ENCODE data around the gene RYR3. TPM values are rescaled to one million over a fixed set of nuclear protein-coding genes. Genes with fewer than 3 reads are reported as not detected.

Gene RYR3
- total RNA-seq (2021) (not detected in 2 replicates), Bru-seq, nascent RNA (percentile 0 among the genes with signal in this experiment), BruChase-seq, experiment 1, labeled RNA remaining after a 2-hour chase (percentile 1 among the genes with signal in this experiment), BruChase-seq, experiment 2, labeled RNA remaining after a 6-hour chase (percentile 0 among the genes with signal in this experiment)
- long read RNA-seq: 0 reads

- no TSS peak for BruUV-seq (replicated peaks)
- DNase-seq (ENCODE audit: low spot score): peak; percentile 43
- peak within 1 kb of the TSS; percentile 7 for H3K4me3 ChIP-seq (ENCODE audit: low read depth, low read length, poor library complexity, severe bottlenecking)
- no peaks in the 10 kb centered on the region for H3K4me1 ChIP-seq (ENCODE audit: insufficient read depth, low read length, poor library complexity, severe bottlenecking)
- no peaks in the 10 kb centered on the region for H3K9me3 ChIP-seq (ENCODE audit: low read depth, low read length, poor library complexity, severe bottlenecking)
- POLR2A ChIA-PET (ENCODE audit: low non-redundant PET): interaction anchor here (0.6 kb wide), 1 partner anchor 215 kb away, joined by 4 read pairs; no protein-coding TSS in a partner anchor
- H3K36me3 ChIP-seq (ENCODE audit: insufficient read depth, low read length, poor library complexity, severe bottlenecking): no peaks in the 10 kb centered on the region
- CTCF ChIA-PET: interaction anchor here (0.5 kb wide), 1 partner anchor 81 kb away, joined by 5 read pairs; no protein-coding TSS in a partner anchor
- H3K27me3 ChIP-seq (replicated peaks; ENCODE audit: insufficient read depth, low read depth, low read length, poor library complexity): peaks cover 79% of the 10 kb centered on the region
- TF ChIP-seq CTCF (conservative IDR thresholded peaks at IDR 0.05; ENCODE audit: low read depth, low read length): no peak
- no peak for TF ChIP-seq EZH2 (IDR thresholded peaks at IDR 0.05; ENCODE audit: borderline replicate concordance, low read depth, low read length, poor library complexity, severe bottlenecking)
- no peak within 1 kb of the TSS for H3K27ac ChIP-seq (ENCODE audit: low read depth, low read length, poor library complexity, severe bottlenecking)
- intact Hi-C loops (cut with micrococcal nuclease; ENCODE audit: unreplicated experiment): loop anchor here (5.0 kb wide), 1 partner anchor 127 kb away; no protein-coding TSS in a partner anchor
Observed at GRCh38 chr15:33310481-33311311, at the start of gene RYR3. TSS of gene RYR3 (plus strand) at chr15:33310967. CDS start at chr15:33311046, 79 bp downstream.

GRCh38 chr15:33262306-33262705 lies 48.5 kb upstream of the RYR3 start:
- DNase-seq (ENCODE audit: low spot score): no peak
- TF ChIP-seq CTCF (conservative IDR thresholded peaks at IDR 0.05; ENCODE audit: low read depth, low read length): no peak
- TF ChIP-seq EZH2 (IDR thresholded peaks at IDR 0.05; ENCODE audit: borderline replicate concordance, low read depth, low read length, poor library complexity, severe bottlenecking): no peak
- Histone ChIP-seq H3K27ac (ENCODE audit: low read depth, low read length, poor library complexity, severe bottlenecking) (no peak overlapping the region), H3K4me3 (ENCODE audit: low read depth, low read length, poor library complexity, severe bottlenecking) (no peak overlapping the region), H3K4me1 (ENCODE audit: insufficient read depth, low read length, poor library complexity, severe bottlenecking) (no peaks in the 10 kb centered on the region), H3K36me3 (ENCODE audit: insufficient read depth, low read length, poor library complexity, severe bottlenecking) (no peaks in the 10 kb centered on the region), H3K9me3 (ENCODE audit: low read depth, low read length, poor library complexity, severe bottlenecking) (no peaks in the 10 kb centered on the region), H3K27me3 (replicated peaks; ENCODE audit: insufficient read depth, low read depth, low read length, poor library complexity) (peaks cover 33% of the 10 kb centered on the region)
- ChIA-PET CTCF (no interaction called here), POLR2A (ENCODE audit: low non-redundant PET) (no interaction called here)
- no TSS peak for BruUV-seq (replicated peaks)
- intact Hi-C loops (cut with micrococcal nuclease; ENCODE audit: unreplicated experiment): no loop called here

- no TSS peak for BruUV-seq (replicated peaks)
- no peak overlapping the region for H3K27ac ChIP-seq (ENCODE audit: low read depth, low read length, poor library complexity, severe bottlenecking)
- no peak overlapping the region for H3K4me3 ChIP-seq (ENCODE audit: low read depth, low read length, poor library complexity, severe bottlenecking)
- H3K27me3 ChIP-seq (replicated peaks; ENCODE audit: insufficient read depth, low read depth, low read length, poor library complexity): no peaks in the 10 kb centered on the region
- no peaks in the 10 kb centered on the region for H3K4me1 ChIP-seq (ENCODE audit: insufficient read depth, low read length, poor library complexity, severe bottlenecking)
- ChIA-PET CTCF (interaction anchor here (1.4 kb wide), 1 partner anchor 423 kb away, joined by 4 read pairs; no protein-coding TSS in a partner anchor), POLR2A (ENCODE audit: low non-redundant PET) (no interaction called here)
- no peak for DNase-seq (ENCODE audit: low spot score)
- no peaks in the 10 kb centered on the region for H3K36me3 ChIP-seq (ENCODE audit: insufficient read depth, low read length, poor library complexity, severe bottlenecking)
- intact Hi-C loops (cut with micrococcal nuclease; ENCODE audit: unreplicated experiment): no loop called here
- H3K9me3 ChIP-seq (ENCODE audit: low read depth, low read length, poor library complexity, severe bottlenecking): no peaks in the 10 kb centered on the region
- TF ChIP-seq CTCF (conservative IDR thresholded peaks at IDR 0.05; ENCODE audit: low read depth, low read length): no peak
- no peak for TF ChIP-seq EZH2 (IDR thresholded peaks at IDR 0.05; ENCODE audit: borderline replicate concordance, low read depth, low read length, poor library complexity, severe bottlenecking)
Observed at GRCh38 chr15:33277689-33278088, 33.1 kb upstream of the RYR3 start.

Measured in A673 (cell line).